Immature natural killer cell (primary cell): ENCODE measurements around the gene PAPLN. TPM values are rescaled to one million over a fixed set of nuclear protein-coding genes. Genes with fewer than 3 reads are reported as not detected.

Source experiments
- DNase-seq, 3 donors: peaks; one replicate each; pipeline ENCODE4 v3.0.0; 2022; ENCODE audit warnings: mixed read lengths in 1 of 3
- H3K27ac Mint-ChIP-seq, 6 donors: one replicate each; pipeline ENCODE4 v1.8.0; 2020; ENCODE audit warnings: mixed read lengths in 6 of 6, mild to moderate bottlenecking in 5 of 6, inconsistent platforms in 4 of 6, moderate library complexity in 3 of 6
- H3K27me3 Mint-ChIP-seq, 3 donors: one replicate each; pipeline ENCODE4 v1.8.0; 2020 to 2021; ENCODE audit warnings: low read depth in 3 of 3, mild to moderate bottlenecking in 3 of 3, mixed read lengths in 3 of 3, moderate library complexity in 3 of 3, inconsistent platforms in 1 of 3
- H3K36me3 Mint-ChIP-seq, 3 donors: one replicate each; pipeline ENCODE4 v1.8.0; 2020; ENCODE audit warnings: mixed read lengths in 3 of 3, inconsistent platforms in 2 of 3, mild to moderate bottlenecking in 2 of 3
- H3K4me1 Mint-ChIP-seq, 2 donors: one replicate each; pipeline ENCODE4 v1.8.0; 2020; ENCODE audit warnings: inconsistent platforms in 2 of 2, mild to moderate bottlenecking in 2 of 2, mixed read lengths in 2 of 2, moderate library complexity in 1 of 2
- H3K4me3 Mint-ChIP-seq, 5 donors: one replicate each; pipeline ENCODE4 v1.8.0; 2020; ENCODE audit warnings: mild to moderate bottlenecking in 5 of 5, mixed read lengths in 5 of 5, inconsistent platforms in 3 of 5, moderate library complexity in 3 of 5
- H3K9me3 Mint-ChIP-seq, 6 donors: one replicate each; pipeline ENCODE4 v1.8.0; 2020; ENCODE audit warnings: mild to moderate bottlenecking in 6 of 6, mixed read lengths in 6 of 6, inconsistent platforms in 4 of 6, moderate library complexity in 3 of 6
- polyA plus RNA-seq, 3 donors: library from polyadenylated mRNA; unstranded; fragments of 300-500 nt; fragmentation: Illumina TruSeq; gene quantifications; one replicate each; pipeline ENCODE4 v1.2.3, GENCODE V29; 2021

PAPLN gene
- polyA plus RNA-seq, 3 donors from 2014 or later = 0.15 to 0.47 TPM; not detected in 1

DNA sequence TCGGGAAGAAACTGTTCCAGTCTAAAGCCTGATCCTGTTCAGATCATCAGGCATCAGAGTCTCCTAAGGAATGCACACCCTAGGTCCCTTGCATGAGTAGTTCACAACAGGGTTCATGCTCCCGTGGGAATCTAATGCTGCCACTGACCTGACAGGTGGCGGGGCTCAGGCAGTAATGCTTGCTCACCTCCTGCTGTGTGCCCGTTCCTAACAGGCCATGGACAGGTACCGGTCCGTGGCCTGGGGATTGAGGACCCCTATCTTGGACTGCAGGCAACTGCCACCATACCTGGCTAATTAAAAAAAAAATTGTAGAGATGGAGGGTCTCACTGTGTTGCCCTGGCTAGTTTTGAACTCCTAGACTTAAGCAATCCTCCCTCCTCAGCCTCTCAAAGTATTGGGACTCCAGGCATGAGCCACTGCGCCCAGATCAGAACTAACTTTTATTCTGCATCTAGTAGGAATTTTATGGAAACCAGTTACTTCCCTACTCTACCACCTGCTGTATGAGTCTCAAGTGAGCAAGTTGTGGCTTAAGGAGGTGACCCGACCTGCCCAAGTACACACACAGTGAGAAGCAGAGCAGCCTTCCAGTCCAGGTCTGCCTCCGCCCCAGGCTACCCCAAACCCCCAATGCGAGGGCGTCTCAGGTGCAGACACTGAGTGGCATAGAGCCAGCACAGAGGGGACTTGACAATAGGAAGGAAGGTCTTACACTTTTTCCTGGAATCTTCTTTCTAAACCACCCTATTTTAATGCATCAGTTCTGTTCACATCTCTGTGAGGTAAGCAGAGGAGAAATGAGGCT, 2.5 kb upstream of the PAPLN start:
- Mint-ChIP-seq H3K27ac (no peak overlapping the region), H3K4me1 (peaks cover 2 to 6% of the 10 kb centered on the region in 2 donors), H3K9me3 (no peaks in the 10 kb centered on the region), H3K4me3 (no peak overlapping the region), H3K27me3 (peaks cover 14 to 31% (median 21%) of the 10 kb centered on the region in 3 donors), H3K36me3 (no peaks in the 10 kb centered on the region)
- no peak for DNase-seq

DNA sequence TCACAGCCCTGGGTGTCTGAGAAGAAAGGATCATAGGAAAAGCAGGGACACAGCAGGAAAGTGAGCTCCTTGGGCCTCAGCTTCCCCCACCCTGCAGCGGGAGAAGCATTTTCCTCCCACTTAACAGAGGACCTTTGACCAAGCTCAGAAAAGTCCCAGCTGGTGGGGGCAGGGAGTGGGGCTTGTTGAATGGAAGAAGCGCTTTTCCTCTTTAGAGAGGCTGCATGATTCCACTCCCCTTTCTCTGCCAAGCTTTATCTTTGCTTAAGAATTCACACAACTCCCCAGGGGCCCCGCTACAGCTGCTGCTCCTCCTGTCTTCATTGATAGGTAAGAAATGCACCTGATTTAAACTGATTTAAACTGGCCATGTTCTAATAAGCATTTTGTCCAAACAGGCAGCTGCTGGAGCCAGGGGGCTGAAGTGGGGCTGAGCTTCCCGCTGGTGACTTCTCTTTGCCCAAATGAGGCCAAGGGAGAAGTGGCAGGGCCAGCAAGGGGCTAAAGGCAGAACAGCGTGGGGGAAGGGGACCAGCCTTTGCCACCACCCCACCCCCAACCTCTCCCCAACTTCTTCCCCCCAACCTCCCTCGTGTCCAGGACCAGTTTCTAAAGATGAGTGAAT, 1.7 kb upstream of the PAPLN start:
- Mint-ChIP-seq H3K4me3 (peak overlapping the region in 1 of 5 donors; percentile 6), H3K27me3 (peaks cover 16 to 31% (median 21%) of the 10 kb centered on the region in 3 donors), H3K36me3 (no peaks in the 10 kb centered on the region), H3K9me3 (no peaks in the 10 kb centered on the region), H3K4me1 (peaks cover 2 to 6% of the 10 kb centered on the region in 2 donors), H3K27ac (no peak overlapping the region)
- DNase-seq = no peak

DNA sequence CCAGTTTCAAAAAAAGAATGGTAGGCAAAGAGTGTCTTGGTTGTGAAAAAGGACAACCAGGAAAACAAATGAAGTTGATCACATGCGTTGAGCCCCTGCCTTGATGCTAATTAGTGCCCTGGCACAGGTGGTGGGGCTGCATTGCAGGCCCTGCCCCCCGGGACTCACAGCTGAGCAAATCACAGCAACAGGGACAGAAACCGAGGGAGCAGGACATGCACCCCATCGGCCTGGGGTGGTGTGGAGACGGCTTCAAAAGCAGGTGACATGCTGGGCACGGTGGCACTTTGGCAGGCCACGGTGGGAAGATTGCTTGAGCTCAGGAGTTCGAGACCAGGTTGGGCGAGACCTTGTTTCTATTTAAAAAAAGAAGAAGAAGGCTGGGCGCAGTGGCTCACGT, 1.1 kb upstream of the PAPLN start:
- no peak overlapping the region for H3K27ac Mint-ChIP-seq
- peaks cover 18 to 31% (median 21%) of the 10 kb centered on the region in 3 donors for H3K27me3 Mint-ChIP-seq
- no peak for DNase-seq
- peaks cover 2 to 6% of the 10 kb centered on the region in 2 donors for H3K4me1 Mint-ChIP-seq
- H3K36me3 Mint-ChIP-seq = no peaks in the 10 kb centered on the region
- H3K9me3 Mint-ChIP-seq = no peaks in the 10 kb centered on the region
- peak overlapping the region in 1 of 5 donors; percentile 6 for H3K4me3 Mint-ChIP-seq

DNA sequence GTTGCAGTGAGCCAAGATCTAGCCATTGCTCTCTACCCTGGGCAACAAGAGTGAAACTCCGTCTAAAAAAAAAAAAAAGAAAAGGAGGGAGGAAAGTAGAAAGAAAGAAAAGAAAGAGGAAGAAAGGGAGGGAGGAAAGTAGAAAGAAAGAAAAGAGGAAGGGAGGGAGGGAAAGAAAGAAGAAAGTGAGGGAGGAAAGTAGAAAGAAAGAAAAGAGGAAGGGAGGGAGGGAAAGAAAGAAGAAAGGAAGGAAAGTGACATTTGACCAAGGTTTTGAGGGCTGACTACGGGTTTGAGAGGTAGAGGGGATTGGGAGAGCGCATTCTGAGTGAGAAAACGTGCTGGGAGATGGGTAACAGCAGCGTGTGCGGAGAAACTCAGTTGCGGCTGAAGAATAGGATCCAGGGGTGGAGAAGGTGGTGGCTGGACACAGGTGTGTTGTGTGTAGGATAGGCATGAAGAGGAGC, 521 bp upstream of the PAPLN start:
- no peaks in the 10 kb centered on the region for H3K36me3 Mint-ChIP-seq
- peak overlapping the region; percentile 3 to 72 (median 28) for H3K4me3 Mint-ChIP-seq
- H3K27me3 Mint-ChIP-seq = peaks cover 19 to 35% (median 20%) of the 10 kb centered on the region in 3 donors
- DNase-seq = no peak
- peaks cover 2 to 6% of the 10 kb centered on the region in 2 donors for H3K4me1 Mint-ChIP-seq
- H3K27ac Mint-ChIP-seq = no peak overlapping the region
- no peaks in the 10 kb centered on the region for H3K9me3 Mint-ChIP-seq

DNA sequence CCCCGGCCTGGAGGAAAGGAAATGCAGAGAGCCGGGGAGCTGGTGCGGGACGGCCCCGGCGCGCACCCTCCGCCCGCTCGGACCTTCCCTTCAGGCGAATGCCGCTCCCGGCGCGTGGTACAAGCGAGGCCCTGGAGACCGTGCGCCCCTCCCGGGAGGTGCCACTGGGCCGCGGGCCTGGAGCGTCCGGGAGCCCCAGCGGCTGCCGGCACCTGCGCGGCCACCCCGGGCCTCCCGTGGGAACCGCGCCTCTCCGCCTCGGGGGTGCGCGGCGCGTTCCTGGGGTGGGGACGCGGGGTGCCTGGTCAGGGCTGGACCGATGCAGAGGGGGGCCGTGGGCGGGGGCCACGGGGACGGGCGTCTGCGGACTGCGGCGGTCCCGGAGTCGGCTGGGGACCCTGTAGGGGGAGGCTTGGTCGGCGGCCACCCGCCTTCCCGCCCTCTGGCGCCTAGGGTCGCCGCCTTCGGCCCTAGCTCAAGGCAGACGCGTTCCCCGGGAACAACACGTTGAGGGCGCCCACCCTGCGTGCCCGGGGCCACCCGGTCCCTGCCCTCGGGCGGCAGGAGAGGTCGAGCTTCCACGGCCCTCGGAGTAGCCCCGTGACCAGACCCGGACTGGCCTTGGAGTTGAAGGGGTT, 599 bp downstream of the PAPLN start:
- H3K4me1 Mint-ChIP-seq = peaks cover 5 to 6% of the 10 kb centered on the region in 2 donors
- peaks cover 18 to 33% (median 21%) of the 10 kb centered on the region in 3 donors for H3K27me3 Mint-ChIP-seq
- H3K36me3 Mint-ChIP-seq = no peaks in the 10 kb centered on the region
- H3K4me3 Mint-ChIP-seq = no peak overlapping the region
- no peaks in the 10 kb centered on the region for H3K9me3 Mint-ChIP-seq
- DNase-seq = no peak
- no peak overlapping the region for H3K27ac Mint-ChIP-seq

DNA sequence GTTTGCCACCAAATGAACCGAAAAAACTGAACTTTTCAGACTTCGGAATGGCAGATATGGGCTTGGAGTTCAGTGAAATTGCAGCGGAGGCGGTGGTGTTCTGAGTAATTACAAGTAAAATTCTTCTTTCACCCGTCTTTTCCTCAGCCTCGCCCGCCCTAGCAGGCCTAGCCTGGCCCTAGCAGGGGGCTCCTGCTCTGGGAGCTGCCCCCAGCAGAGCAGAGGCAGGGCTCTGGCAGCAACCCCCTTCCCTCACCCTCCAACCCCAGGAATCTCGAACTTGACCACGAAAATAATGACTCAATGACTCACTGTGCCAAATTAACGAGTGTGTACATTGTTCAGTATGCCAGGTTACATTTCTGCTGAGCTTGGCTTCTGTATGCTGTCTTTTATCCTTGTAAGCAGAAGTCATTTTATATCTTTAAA, 1.1 kb downstream of the PAPLN start:
- no peaks in the 10 kb centered on the region for H3K9me3 Mint-ChIP-seq
- no peaks in the 10 kb centered on the region for H3K36me3 Mint-ChIP-seq
- no peak for DNase-seq
- H3K27ac Mint-ChIP-seq = no peak overlapping the region
- H3K4me3 Mint-ChIP-seq = no peak overlapping the region
- H3K27me3 Mint-ChIP-seq = peaks cover 18 to 30% (median 22%) of the 10 kb centered on the region in 3 donors
- H3K4me1 Mint-ChIP-seq = peaks cover 5 to 6% of the 10 kb centered on the region in 2 donors

DNA sequence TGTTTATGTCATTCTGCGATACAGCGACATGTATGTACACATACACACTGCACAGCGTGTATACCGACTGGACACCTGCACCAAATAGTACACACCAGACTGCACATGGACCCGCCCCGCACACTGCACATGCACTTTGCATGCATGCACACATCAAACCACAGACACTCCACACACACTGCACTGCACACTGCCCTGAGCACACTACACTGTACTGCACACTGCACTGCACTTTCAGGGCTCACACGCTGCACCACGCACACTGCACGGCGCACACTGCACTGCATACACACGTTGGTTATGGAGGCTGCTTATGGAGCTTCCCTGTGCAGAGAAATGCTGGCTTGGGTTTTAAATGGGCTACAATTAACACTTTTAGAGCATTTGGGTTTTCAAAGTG, 1.6 kb downstream of the PAPLN start:
- Mint-ChIP-seq H3K4me3 (peak overlapping the region in 1 of 5 donors; percentile 38), H3K36me3 (no peaks in the 10 kb centered on the region), H3K27me3 (peaks cover 18 to 32% (median 25%) of the 10 kb centered on the region in 3 donors), H3K27ac (no peak overlapping the region), H3K9me3 (no peaks in the 10 kb centered on the region), H3K4me1 (peaks cover 5 to 6% of the 10 kb centered on the region in 2 donors)
- DNase-seq = no peak

DNA sequence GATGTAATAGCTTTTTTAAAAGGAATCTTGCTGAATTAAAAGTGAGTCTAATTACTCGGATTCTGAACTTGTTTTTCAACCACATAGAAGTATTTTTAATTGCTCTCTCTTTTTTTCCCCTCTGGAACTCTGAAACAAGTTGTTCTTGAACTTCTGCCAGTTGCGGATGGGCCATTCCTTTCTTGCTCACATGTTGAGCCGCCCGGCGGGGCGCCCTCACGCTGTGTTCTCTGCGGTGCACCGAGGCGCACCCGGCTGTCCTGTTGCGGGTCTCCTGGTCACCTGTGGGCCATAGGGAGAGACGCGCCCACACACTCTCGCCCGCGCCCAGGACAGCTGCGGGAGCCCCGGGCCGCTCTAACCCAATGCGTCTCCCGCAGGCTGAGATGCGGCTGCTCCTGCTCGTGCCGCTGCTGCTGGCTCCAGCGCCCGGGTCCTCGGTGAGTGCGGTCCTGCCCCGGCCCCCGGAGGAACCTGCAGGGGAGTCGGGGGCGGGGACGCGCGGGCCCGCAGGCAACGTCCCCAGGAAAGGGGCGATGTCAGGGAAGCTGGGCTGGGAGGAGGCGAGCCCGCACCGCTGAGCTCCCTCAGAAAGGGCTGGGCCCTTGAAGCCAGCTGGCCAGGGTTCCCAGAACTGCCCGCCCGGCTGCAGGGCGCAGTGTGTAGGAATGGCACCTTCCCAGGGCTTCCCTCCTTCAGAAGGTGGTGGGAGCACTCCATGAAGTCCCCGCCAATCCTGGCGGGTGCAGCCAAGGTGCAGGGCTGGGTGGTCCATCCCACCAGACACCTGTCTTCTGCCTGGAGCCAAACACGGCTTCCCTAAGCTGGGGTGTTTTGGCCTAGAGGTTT, 2.3 kb downstream of the PAPLN start:
- Mint-ChIP-seq H3K4me3 (no peak overlapping the region), H3K4me1 (peaks cover 5 to 6% of the 10 kb centered on the region in 2 donors), H3K36me3 (no peaks in the 10 kb centered on the region), H3K27ac (no peak overlapping the region), H3K9me3 (no peaks in the 10 kb centered on the region), H3K27me3 (peaks cover 18 to 32% (median 25%) of the 10 kb centered on the region in 3 donors)
- no peak for DNase-seq

DNA sequence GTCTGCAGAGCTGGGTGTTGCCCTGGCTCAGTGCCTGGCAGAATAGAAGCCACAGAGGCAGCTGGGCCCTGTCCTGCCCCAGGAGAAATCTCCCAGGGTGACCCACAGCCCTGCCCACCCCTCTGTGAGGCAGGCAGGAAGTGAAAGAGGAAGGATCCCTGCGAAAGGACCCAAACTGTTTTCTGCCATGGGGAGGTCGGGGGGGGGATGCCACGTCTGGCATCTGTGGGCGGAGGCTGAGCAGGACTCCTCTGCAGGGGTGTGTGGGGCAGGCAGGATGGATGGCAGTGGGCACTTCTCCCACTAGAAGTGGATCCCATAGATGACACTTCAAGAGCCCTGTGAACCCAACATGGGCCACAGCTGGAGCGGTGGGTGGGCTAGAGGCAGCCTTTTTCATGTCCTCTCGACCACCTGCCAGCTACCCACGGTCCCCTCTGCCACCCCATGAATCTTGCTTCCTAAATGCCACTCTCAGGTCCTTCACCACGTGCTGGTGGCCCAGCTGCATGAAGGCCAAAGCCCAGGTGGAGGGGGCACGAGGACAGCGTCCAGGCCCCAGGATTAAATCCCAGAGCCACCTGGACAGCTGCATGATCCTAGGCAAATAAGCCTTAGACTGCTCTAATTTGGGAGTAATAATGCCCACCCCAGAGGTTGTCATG, 3.6 kb downstream of the PAPLN start:
- Mint-ChIP-seq H3K9me3 (no peaks in the 10 kb centered on the region), H3K36me3 (no peaks in the 10 kb centered on the region), H3K4me3 (no peak overlapping the region), H3K27me3 (peaks cover 15 to 33% (median 17%) of the 10 kb centered on the region in 3 donors), H3K4me1 (peaks cover 5 to 6% of the 10 kb centered on the region in 2 donors), H3K27ac (no peak overlapping the region)
- DNase-seq = no peak

DNA sequence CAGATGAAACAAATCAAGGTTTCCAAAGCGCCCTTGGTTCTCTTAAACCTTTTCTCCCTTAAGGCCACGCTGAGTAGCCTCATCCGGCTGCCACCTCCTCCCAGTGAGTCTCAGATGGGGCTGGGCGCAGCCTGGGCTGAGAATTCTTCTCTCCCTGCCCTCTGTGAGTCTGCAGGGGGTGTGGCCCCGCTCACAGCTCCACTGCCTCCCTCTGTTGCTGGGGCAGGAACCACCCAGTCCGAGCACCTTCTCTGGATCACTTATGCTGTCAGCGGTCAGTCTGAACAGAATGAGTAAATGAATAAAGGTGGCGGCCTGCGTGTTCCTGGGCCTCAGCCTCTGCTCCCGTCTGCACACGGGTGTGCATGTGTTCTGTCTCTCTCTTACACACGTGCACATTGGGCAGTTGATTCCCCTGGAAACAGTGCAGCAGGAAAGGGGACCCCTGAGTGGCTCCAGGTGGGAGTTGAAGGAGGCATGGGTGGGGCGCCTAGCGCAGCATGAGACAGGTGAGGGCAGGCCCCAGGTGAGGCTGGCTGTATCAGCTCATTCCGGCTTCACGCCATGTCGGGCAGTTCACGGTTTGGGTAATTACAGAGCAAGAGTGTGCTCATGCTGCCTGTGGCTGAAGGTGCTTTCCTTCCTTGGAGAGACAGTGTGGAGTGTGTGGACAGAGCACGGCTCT, 4.3 kb downstream of the PAPLN start:
- Mint-ChIP-seq H3K4me1 (peaks cover 8 to 11% of the 10 kb centered on the region in 2 donors), H3K4me3 (no peak overlapping the region), H3K27me3 (peaks cover 10 to 27% (median 14%) of the 10 kb centered on the region in 3 donors), H3K27ac (no peak overlapping the region), H3K36me3 (no peaks in the 10 kb centered on the region), H3K9me3 (no peaks in the 10 kb centered on the region)
- DNase-seq = no peak

DNA sequence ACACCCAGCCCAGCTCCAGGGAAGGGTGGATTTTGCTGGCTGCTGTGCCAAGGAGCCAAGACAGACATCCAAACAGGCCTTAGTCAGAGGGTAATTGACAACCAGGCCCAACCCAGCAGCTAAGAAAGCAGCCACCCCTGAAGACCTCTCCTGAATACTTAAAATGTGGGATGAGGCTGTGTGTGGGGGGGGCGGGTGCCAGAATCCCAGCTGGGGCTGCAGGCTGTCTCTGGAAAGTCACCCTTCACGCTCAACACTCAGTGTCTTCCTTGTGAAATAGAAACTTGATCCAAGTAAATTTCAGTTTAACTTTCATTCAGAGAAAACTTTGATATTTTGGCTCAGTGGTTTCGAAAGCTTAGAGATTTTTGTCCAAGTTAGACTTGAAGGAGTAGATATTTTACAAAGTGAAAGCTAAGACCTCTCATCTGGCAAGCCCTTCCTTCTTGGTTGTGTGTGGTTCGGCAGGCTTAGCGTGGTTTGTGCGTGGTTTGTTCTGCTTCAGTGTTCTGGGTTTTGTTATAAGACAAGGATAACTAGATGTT, 5.1 kb downstream of the PAPLN start:
- no peak overlapping the region for H3K27ac Mint-ChIP-seq
- no peak for DNase-seq
- H3K36me3 Mint-ChIP-seq = no peaks in the 10 kb centered on the region
- no peaks in the 10 kb centered on the region for H3K9me3 Mint-ChIP-seq
- peaks cover 9 to 24% (median 12%) of the 10 kb centered on the region in 3 donors for H3K27me3 Mint-ChIP-seq
- H3K4me3 Mint-ChIP-seq = no peak overlapping the region
- peaks cover 9 to 13% of the 10 kb centered on the region in 2 donors for H3K4me1 Mint-ChIP-seq

DNA sequence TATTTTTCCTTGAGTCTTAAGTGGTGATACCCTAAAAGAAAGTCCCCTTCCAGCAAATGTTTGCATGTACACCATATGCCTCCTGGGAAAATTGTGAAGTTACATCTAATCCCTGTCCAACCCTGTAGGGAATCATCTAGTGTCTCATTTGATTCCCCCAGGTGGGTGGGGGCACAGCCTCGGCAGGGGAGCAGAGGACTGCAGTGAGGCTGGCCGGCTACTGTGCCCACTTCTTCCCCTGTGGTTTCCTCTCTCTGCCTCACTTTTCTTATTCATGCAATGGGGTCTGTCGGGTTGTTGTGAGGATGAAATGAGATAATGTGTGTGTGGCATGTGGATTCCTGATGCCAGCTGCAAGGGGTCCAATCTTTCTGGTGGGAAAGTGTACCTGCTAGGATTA, 6.0 kb downstream of the PAPLN start:
- Mint-ChIP-seq H3K4me1 (peaks cover 12 to 21% of the 10 kb centered on the region in 2 donors), H3K27ac (no peak overlapping the region), H3K27me3 (peaks cover 9 to 23% (median 14%) of the 10 kb centered on the region in 3 donors), H3K36me3 (no peaks in the 10 kb centered on the region), H3K9me3 (no peaks in the 10 kb centered on the region), H3K4me3 (peak overlapping the region in 1 of 5 donors; percentile 4)
- DNase-seq = no peak
